Trophoblast cell (in vitro differentiated cells and primary cell): Measurements from ENCODE around the gene RYK.

Experiments used
- DNase-seq, 2 donors: peaks; one replicate each; pipeline ENCODE4 v3.0.0-alpha.2; 2016
- H2AFZ ChIP-seq: 2 replicates; pipeline ENCODE4 v1.6.1; 2013; ENCODE audit warnings: low read length, moderate library complexity, mild to moderate bottlenecking; ENCODE audit not compliant: insufficient read depth, poor library complexity
- H2AK5ac ChIP-seq: 2 replicates; pipeline ENCODE4 v1.6.1; 2013; ENCODE audit warnings: mild to moderate bottlenecking, low read length
- H2BK120ac ChIP-seq: 2 replicates; pipeline ENCODE4 v1.6.1; 2013; ENCODE audit warnings: low read length, mild to moderate bottlenecking, moderate library complexity; ENCODE audit not compliant: insufficient read depth, poor library complexity
- H2BK12ac ChIP-seq: 2 replicates; pipeline ENCODE4 v1.6.1; 2013; ENCODE audit warnings: mild to moderate bottlenecking, low read length, moderate library complexity
- H2BK5ac ChIP-seq: 2 replicates; pipeline ENCODE4 v1.6.1; 2013; ENCODE audit warnings: low read length, low read depth, moderate library complexity, mild to moderate bottlenecking; ENCODE audit not compliant: poor library complexity
- H3K14ac ChIP-seq: 2 replicates; pipeline ENCODE4 v1.6.1; 2013; ENCODE audit warnings: mild to moderate bottlenecking, low read length
- H3K18ac ChIP-seq: 2 replicates; pipeline ENCODE4 v1.6.1; 2013; ENCODE audit warnings: mild to moderate bottlenecking, low read length
- H3K23ac ChIP-seq: 2 replicates; pipeline ENCODE4 v1.6.1; 2013; ENCODE audit warnings: low read length
- H3K27ac ChIP-seq: 2 replicates; pipeline ENCODE4 v1.5.1; 2013; ENCODE audit warnings: low read depth, mild to moderate bottlenecking, inconsistent platforms, low read length, moderate library complexity
- H3K27me3 ChIP-seq: 2 replicates; pipeline ENCODE4 v1.6.1; 2013; ENCODE audit warnings: inconsistent platforms, mild to moderate bottlenecking, low read length, moderate library complexity; ENCODE audit not compliant: insufficient read depth
- H3K36me3 ChIP-seq, 2 experiments: 1 replicate in 1 of 2; 2 replicates in 1 of 2; pipeline ENCODE4 v1.6.1; 2013; ENCODE audit warnings: low read length in 2 of 2, mild to moderate bottlenecking in 2 of 2, moderate library complexity in 1 of 2; ENCODE audit not compliant: insufficient read depth in 2 of 2, control insufficient read depth in 1 of 2
- H3K4ac ChIP-seq: 2 replicates; pipeline ENCODE4 v1.6.1; 2013; ENCODE audit warnings: low read depth, mild to moderate bottlenecking, low read length, moderate library complexity
- H3K4me1 ChIP-seq, 2 experiments: 1 replicate in 1 of 2; 2 replicates in 1 of 2; pipeline ENCODE4 v1.6.1; 2013; ENCODE audit warnings: low read length in 2 of 2, mild to moderate bottlenecking in 2 of 2, moderate library complexity in 1 of 2; ENCODE audit not compliant: insufficient read depth in 2 of 2, control insufficient read depth in 1 of 2
- H3K4me2 ChIP-seq: 2 replicates; pipeline ENCODE4 v1.6.1; 2013; ENCODE audit warnings: inconsistent platforms, mild to moderate bottlenecking, low read length, moderate library complexity
- H3K4me3 ChIP-seq: 2 replicates; pipeline ENCODE4 v1.5.1; 2013; ENCODE audit warnings: mild to moderate bottlenecking, low read depth, low read length, inconsistent platforms
- H3K79me1 ChIP-seq: one replicate; pipeline ENCODE4 v1.6.1; 2013; ENCODE audit warnings: low read length
- H3K79me2 ChIP-seq: 2 replicates; pipeline ENCODE4 v1.6.1; 2013; ENCODE audit warnings: low read length, mild to moderate bottlenecking; ENCODE audit not compliant: control insufficient read depth, insufficient read depth, poor library complexity
- H3K9ac ChIP-seq: 2 replicates; pipeline ENCODE4 v1.6.1; 2013; ENCODE audit warnings: mild to moderate bottlenecking, low read length
- H3K9me3 ChIP-seq: 2 replicates; pipeline ENCODE4 v1.6.1; 2013; ENCODE audit warnings: low read depth, mild to moderate bottlenecking, control low read depth, inconsistent platforms, low read length; ENCODE audit not compliant: insufficient read depth
- H4K12ac ChIP-seq: 2 replicates; pipeline ENCODE4 v1.6.1; 2013; ENCODE audit warnings: low read depth, mild to moderate bottlenecking, low read length, moderate library complexity
- H4K8ac ChIP-seq: 2 replicates; pipeline ENCODE4 v1.6.1; 2013; ENCODE audit warnings: low read depth, mild to moderate bottlenecking, low read length, moderate library complexity
- H4K91ac ChIP-seq: one replicate; pipeline ENCODE4 v1.6.1; 2013; ENCODE audit warnings: low read depth, mild to moderate bottlenecking, low read length, moderate library complexity
- WGBS: extraction: QIAGEN DNeasy Blood & Tissue Kit; methylation state at CpG from one replicate; pipeline ENCODE4 v1.1.7; 2013; ENCODE audit warnings: missing lambda C conversion rate; ENCODE audit not compliant: insufficient read length, insufficient coverage; ENCODE audit errors: extremely low coverage; 5-methylcytosine and 5-hydroxymethylcytosine counted together

RYK gene

GRCh38 chr3:134199240-134199639, 51.4 kb downstream of the RYK start:
- H3K14ac ChIP-seq: no peak overlapping the region
- no peak overlapping the region for H4K8ac ChIP-seq
- no peak overlapping the region for H3K18ac ChIP-seq
- no peak overlapping the region for H4K12ac ChIP-seq
- H2AFZ ChIP-seq: no peak overlapping the region
- no peak overlapping the region for H3K4me2 ChIP-seq
- no peak overlapping the region for H3K4me3 ChIP-seq
- DNase-seq: no peak
- no peak overlapping the region for H2BK5ac ChIP-seq
- no peak overlapping the region for H4K91ac ChIP-seq
- H3K4ac ChIP-seq: no peak overlapping the region
- no peaks in the 10 kb centered on the region for H3K9me3 ChIP-seq
- no peaks in the 10 kb centered on the region for H3K27me3 ChIP-seq
- H3K79me1 ChIP-seq: peaks cover 3% of the 10 kb centered on the region
- H3K36me3 ChIP-seq: peaks cover 3 to 13% of the 10 kb centered on the region in 2 experiments
- H3K4me1 ChIP-seq: peaks cover 3 to 4% of the 10 kb centered on the region in 2 experiments
- no peak overlapping the region for H3K9ac ChIP-seq
- no peaks in the 10 kb centered on the region for H3K79me2 ChIP-seq
- no peak overlapping the region for H2BK12ac ChIP-seq
- no peak overlapping the region for H3K23ac ChIP-seq
- H2AK5ac ChIP-seq: no peak overlapping the region
- H2BK120ac ChIP-seq: no peak overlapping the region
- no peak overlapping the region for H3K27ac ChIP-seq
- no CpG with 5 or more reads among the region's 3 CpGs for WGBS

GRCh38 chr3:134198414-134198813, 52.2 kb downstream of the RYK start:
- H3K4me3 ChIP-seq: no peak overlapping the region
- H4K8ac ChIP-seq: no peak overlapping the region
- H3K79me2 ChIP-seq: no peaks in the 10 kb centered on the region
- peaks cover 3 to 13% of the 10 kb centered on the region in 2 experiments for H3K36me3 ChIP-seq
- H3K27me3 ChIP-seq: no peaks in the 10 kb centered on the region
- peaks cover 3% of the 10 kb centered on the region for H3K79me1 ChIP-seq
- no peak overlapping the region for H4K91ac ChIP-seq
- no peak overlapping the region for H3K14ac ChIP-seq
- H4K12ac ChIP-seq: no peak overlapping the region
- no peak overlapping the region for H3K4ac ChIP-seq
- H3K18ac ChIP-seq: no peak overlapping the region
- no peaks in the 10 kb centered on the region for H3K9me3 ChIP-seq
- H2AK5ac ChIP-seq: no peak overlapping the region
- no peak overlapping the region for H2BK120ac ChIP-seq
- no peak overlapping the region for H3K9ac ChIP-seq
- no peak overlapping the region for H3K27ac ChIP-seq
- WGBS: no CpG with 5 or more reads among the region's 2 CpGs
- H2BK12ac ChIP-seq: no peak overlapping the region
- no peak overlapping the region for H2BK5ac ChIP-seq
- H3K23ac ChIP-seq: no peak overlapping the region
- H3K4me1 ChIP-seq: peaks cover 3 to 4% of the 10 kb centered on the region in 2 experiments
- no peak for DNase-seq
- H2AFZ ChIP-seq: no peak overlapping the region
- H3K4me2 ChIP-seq: no peak overlapping the region

DNA sequence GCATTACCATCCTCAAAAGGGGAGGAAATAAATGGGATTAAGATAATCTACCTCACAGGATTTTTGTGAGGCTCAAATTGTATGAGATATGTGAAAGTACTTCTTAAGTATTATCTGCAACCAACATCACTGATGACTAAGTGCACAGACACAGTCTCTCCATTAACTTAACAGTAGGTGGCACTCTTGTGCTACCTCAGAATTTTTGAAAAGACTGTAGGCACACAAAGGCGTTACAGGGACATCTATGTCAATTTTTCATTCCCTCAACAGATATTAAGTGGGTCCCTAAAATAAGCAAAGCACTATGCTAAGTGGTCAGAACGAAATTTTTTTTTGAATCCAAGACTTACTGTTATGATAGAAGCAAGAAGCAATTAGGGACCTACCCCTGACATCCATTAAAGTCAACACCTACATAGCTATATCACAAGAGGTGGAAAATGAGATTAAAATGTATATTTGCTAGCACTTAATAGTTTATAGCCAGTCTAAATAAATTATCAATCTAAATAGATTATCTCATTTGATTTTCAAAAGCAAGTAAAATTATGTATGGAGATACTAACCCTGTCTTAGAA, 52.9 kb downstream of the RYK start:
- no CpG with 5 or more reads among the region's 2 CpGs for WGBS
- DNase-seq: peak; percentile 43 to 82
- Histone ChIP-seq H3K36me3 (peaks cover 3 to 13% of the 10 kb centered on the region in 2 experiments), H2BK120ac (no peak overlapping the region), H3K4ac (no peak overlapping the region), H4K8ac (no peak overlapping the region), H4K12ac (no peak overlapping the region), H3K4me2 (no peak overlapping the region), H2AFZ (no peak overlapping the region), H4K91ac (no peak overlapping the region), H3K9me3 (no peaks in the 10 kb centered on the region), H2BK5ac (no peak overlapping the region), H3K27ac (no peak overlapping the region), H2AK5ac (no peak overlapping the region), H3K23ac (no peak overlapping the region), H3K79me1 (peaks cover 3% of the 10 kb centered on the region), H3K14ac (no peak overlapping the region), H3K4me1 (peaks cover 3 to 4% of the 10 kb centered on the region in 2 experiments), H3K4me3 (no peak overlapping the region), H3K9ac (no peak overlapping the region), H3K79me2 (no peaks in the 10 kb centered on the region), H2BK12ac (no peak overlapping the region), H3K27me3 (no peaks in the 10 kb centered on the region), H3K18ac (no peak overlapping the region)

DNA sequence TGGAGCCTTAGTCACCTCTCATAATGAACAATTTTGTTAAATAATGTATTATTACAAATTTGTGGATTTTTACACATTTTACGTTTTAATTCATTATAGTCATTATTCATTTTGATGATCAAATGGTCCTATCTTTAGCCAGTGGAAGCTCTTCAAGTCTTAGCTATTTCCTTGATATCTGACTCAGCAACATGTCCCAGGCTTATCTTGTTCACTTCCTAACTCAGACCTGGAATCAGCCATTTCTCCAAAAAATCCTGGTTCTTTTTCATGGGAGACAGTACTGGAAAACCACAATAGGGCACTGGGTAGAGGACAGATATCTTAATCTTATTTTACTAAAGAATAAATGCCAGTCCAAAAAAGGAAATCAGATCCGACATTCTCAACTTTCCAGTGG, 56.4 kb downstream of the RYK start:
- no peak overlapping the region for H2BK12ac ChIP-seq
- H3K4me2 ChIP-seq: no peak overlapping the region
- H3K18ac ChIP-seq: no peak overlapping the region
- H3K79me2 ChIP-seq: no peaks in the 10 kb centered on the region
- H2AFZ ChIP-seq: no peak overlapping the region
- H3K14ac ChIP-seq: no peak overlapping the region
- no peaks in the 10 kb centered on the region for H3K27me3 ChIP-seq
- H2BK5ac ChIP-seq: no peak overlapping the region
- H2AK5ac ChIP-seq: no peak overlapping the region
- no peak for DNase-seq
- no CpG with 5 or more reads among the region's 2 CpGs for WGBS
- no peak overlapping the region for H3K27ac ChIP-seq
- H3K79me1 ChIP-seq: no peaks in the 10 kb centered on the region
- H3K9ac ChIP-seq: no peak overlapping the region
- no peaks in the 10 kb centered on the region for H3K4me1 ChIP-seq
- no peak overlapping the region for H3K4me3 ChIP-seq
- H2BK120ac ChIP-seq: no peak overlapping the region
- H3K23ac ChIP-seq: no peak overlapping the region
- peaks cover 3 to 6% of the 10 kb centered on the region in 2 experiments for H3K36me3 ChIP-seq
- H4K8ac ChIP-seq: no peak overlapping the region
- H4K91ac ChIP-seq: no peak overlapping the region
- no peaks in the 10 kb centered on the region for H3K9me3 ChIP-seq
- no peak overlapping the region for H3K4ac ChIP-seq
- no peak overlapping the region for H4K12ac ChIP-seq
